GM18868 (cell line): ENCODE data around the gene ASTN2.

ENCODE experiments used
- ATAC-seq: cut with Tn5 transposase; IDR thresholded peaks from one replicate; pipeline ENCODE4 v1.9.1; 2021; ENCODE audit warnings: mild to moderate bottlenecking, moderate library complexity; ENCODE audit not compliant: unreplicated experiment

The ASTN2 gene

GRCh38 chr9:116379821-116380220, 1035.0 kb downstream of the ASTN2 start:
- ATAC-seq, result no peak

GRCh38 chr9:116378873-116379272, 1036.0 kb downstream of the ASTN2 start:
- no peak for ATAC-seq

- ATAC-seq, result no peak
Measured at GRCh38 chr9:116377179-116377798, 1037.6 kb downstream of the ASTN2 start.
